ENCODE results near the gene NKD1.

Gene NKD1

GRCh38 chr16:50679676-50680555 is 131.7 kb downstream of the NKD1 start:
- DNase-seq = no peak

DNA sequence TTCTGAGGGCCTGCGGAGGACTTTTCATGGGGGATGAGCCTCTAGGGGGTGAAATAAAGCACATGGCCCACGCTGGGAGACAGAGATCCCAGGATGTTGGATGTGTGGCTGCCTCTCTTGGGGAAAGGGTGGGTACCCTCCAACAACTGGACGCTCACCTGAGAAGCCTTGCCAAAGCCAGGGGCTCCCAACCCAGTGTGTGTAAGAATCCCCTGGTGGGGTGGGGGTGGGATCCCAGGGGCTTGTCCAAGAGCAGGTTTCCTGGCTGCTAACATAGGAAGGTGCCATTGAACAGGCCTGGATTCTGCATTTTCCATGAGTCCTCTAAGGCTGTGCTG is 132.3 kb downstream of the NKD1 start:
- no peak for DNase-seq

DNA sequence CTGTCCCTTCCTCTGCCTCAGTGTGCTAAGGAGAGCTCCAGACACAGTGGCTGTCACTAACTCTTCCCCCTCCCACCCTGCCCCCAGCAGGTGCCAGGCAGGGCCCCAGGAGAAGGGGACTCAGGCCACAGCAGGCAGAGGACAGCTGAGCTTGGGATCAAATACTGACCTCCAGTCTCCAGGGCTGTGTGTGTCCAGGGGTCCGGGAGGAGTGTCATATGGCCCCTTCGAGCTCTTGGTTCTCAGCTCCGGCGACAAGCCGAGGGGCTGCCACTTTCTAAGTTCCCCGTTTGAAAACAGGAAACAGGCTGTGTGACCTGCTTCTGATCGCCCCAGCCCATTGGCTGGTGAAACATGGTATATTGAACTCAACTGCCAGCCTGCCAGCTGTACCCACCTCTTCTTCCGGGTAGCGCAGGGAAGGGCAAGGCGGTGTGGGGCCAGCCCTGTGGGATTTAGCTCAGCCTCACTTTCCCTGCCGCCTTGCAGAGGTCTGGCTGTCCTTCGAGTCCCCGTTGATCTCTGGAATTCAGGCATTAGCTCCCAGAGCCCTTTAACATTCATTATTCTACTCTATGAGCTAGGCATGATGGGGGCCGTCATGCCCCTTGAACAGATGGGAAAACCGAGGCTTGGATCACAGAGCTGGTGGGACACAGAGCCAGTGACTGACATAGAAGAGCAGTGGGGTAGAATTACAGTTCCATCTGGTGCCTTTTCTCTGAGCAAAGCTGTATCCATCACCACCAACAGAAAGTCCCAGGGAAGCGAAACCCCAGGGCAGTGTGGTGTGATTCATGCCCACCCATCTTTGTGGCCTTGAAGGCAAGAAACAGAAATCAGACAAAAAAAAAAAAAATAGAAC is 133.1 kb downstream of the NKD1 start, which contains the start of gene SNX20:
SNX20 (minus strand) TSS at position 292 of the 865 bp plus-strand sequence. CDS start 3,786 bp downstream, outside the sequence.
- peak; percentile 84 for DNase-seq

- DNase-seq = peak; percentile 72 to 80
These were observed 135.6 kb downstream of the NKD1 start for GRCh38 chr16:50683689-50684374.

DNA sequence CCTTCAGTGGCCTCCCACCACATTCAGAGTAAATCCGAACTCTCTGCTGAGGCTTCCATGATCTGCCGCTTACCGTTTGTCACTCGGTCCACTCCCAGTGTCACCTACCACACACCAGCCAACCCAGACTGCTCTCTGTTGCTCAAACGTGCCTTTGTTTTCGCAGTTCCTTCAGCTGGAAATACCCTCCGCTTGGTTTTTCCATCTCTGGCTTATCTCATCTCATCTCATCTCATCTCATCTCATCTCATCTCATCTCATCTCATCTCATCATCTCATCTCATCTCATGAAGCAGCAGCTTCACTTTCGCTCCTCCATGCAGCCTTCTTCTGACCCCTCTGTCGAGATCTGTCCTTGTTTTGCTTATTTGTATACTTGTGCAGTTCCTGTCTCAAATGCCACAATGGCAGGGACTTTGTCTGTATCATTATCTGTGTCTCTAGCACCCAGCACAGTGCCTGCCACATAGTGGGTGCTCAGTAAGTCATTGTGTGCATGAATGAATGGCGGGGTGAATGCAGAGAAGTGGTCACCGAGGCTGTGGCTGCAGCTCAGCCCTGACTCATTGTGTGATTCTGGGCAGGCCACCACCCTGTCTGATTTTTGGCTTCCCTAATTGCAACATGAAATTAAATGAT is 136.7 kb downstream of the NKD1 start:
- peak; percentile 61 to 64 for DNase-seq

DNA sequence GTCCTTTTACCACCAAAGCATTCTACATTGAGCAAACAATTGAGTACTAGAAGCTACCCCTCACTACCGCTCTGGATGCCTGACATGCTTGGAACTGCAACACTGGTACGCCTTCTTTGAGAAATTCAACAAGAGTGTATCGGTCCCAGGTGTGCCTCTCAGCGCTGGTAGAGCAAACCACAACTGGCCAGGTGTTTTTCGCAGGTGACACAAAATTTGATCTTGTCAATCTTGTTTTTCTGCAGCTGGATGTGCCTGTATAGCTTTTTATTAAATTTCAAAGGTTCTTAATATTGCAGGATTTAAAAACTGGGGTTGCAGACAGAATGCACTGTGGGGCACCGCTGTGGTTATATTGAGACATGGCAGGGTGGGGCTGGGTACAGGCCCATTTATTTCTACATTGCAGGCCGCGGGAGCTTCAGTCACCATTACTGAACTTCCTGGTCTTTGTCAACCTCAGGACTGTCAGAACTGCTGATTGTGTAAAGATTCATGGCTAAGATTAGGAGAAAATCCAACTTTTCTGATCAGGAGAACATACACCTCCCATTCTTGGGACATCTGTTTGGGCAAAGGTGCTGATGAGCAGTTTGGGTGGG is 137.4 kb downstream of the NKD1 start:
- DNase-seq = peak in 1 of 2 donors; percentile 51

DNA sequence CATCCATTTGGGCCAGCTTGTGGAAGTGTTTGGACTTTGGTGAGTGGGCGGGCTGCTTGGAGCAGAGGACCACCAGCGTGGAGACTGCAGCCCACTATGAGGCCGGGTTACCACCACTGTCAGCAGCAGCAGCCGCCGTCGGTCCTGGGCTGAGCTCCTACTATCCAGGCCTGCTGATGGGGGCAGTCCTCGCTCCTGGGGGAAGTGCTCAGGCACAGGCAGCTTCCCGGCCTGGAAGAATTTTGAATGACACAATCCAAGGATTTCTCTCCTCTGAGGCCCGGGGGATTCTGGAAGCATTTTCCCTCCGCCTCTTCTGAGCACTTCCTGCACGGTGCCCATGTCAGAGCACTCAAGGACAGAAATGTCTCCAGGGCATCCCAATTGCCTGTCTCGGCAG is 139.9 kb downstream of the NKD1 start:
- no peak for DNase-seq

GRCh38 chr16:50688867-50689266 is 140.7 kb downstream of the NKD1 start:
- DNase-seq = peak in 1 of 2 donors; percentile 33

DNA sequence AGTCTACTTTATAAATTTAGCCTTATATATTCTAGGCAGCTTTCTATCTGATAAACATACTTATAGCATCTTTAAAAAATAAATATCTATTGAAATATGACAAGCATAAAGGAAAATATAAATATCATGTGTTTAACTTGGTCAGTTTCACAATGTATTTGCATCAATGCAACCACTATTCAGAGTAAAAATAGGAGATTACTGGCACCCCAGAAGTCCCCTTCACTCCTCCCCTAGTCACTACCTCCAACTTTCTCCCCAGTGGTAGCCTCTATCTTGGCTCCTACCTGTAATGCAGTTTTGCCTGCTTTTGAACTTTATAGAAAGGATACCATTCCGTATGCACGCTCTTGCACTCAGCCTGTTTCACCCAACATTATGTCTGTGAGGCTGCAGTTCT is 142.0 kb downstream of the NKD1 start:
- DNase-seq = no peak

GRCh38 chr16:50692644-50692998 is 144.4 kb downstream of the NKD1 start:
- DNase-seq = no peak

DNA sequence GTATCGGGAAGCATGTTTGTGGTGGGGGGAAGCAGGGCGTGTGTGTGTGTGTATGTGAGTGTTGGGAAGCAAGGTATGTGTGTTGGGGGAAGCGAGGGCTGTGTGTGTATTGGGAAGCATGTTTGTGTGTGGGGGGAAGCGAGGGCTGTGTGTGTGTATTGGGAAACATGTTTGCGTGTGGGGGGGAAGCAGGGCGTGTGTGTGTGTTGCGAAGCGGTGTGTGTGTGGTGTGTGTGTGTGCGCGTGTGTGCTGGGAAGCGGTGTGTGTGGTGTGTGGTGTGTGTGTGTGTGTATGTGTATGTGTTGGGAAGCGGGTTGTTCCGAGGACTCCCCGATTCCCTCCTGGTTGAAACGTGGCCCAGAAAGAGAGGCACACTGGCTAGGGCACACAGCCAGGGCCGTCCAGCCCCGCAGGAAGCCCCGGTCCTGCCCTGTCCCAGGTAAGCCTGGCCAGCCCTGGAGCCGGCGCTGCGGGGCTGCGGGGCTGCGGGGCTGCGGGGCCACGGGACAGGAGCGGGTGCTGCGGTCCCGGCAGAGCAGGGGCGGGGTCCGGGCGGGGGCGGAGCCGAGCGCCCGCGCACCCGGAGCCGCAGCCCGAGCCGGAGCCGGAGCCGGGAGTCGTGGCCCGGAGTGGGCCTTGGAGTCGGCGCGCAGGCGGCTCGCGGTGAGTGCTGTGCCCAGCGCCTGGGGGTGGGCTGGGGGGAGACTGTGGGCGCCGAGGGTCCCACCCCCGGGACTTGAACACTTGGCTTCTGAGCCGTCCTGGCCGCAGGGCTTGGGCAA is 145.0 kb downstream of the NKD1 start, which contains the start of gene NOD2:
NOD2 (plus strand) TSS at position 608 of the 783 bp plus-strand sequence. CDS start 5,890 bp downstream, outside the sequence.
- peak in 1 of 2 donors; percentile 30 for DNase-seq

GRCh38 chr16:50694206-50694605 is 146.0 kb downstream of the NKD1 start:
- no peak for DNase-seq

DNA sequence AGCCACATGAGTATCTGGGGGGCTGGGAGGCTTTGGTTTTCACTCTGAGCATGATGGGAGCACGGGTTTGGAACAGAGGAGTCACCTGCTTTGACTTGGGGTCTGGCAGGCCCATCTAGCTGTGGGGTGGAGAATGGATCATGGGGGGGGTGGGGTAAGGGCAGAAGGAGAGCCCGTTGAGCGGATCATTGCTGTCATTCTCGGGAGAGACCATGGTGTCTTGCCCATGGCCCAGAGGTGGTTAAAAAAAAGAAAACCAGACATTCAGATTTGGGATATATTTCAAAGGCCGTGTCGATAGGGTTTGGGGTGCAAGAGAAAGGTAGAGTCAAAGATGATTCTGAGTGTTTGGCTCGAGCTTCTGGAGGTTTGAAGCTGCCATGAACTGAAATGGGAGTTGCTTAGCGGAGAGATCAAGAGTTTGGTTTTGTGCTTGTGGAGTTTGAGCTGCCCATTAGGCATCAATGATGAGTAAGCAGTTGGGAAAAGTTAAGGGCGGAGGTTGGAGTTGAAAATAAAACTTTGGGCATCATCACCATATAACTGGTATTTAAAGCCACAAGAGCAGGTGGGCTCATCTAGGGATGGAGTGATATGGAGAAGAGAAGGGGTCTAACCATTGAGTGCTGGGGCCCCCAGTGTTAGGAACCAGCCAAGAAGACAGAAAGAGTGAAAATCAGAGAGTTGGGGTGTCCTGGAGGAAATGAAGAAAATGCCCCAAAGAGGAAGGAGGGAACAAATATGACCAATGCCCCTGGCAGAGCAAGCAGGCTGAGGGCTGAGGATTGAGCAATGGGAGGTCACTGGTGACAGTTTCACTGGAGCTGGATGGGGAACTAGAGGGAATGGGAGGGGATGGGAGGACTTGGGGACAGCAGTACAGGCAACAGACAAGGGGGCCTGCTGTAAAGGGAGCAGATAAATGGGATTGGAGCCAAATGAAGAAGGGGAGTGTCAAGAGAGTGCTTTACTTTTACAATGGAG is 147.1 kb downstream of the NKD1 start:
- DNase-seq = peak in 1 of 2 donors; percentile 70

DNA sequence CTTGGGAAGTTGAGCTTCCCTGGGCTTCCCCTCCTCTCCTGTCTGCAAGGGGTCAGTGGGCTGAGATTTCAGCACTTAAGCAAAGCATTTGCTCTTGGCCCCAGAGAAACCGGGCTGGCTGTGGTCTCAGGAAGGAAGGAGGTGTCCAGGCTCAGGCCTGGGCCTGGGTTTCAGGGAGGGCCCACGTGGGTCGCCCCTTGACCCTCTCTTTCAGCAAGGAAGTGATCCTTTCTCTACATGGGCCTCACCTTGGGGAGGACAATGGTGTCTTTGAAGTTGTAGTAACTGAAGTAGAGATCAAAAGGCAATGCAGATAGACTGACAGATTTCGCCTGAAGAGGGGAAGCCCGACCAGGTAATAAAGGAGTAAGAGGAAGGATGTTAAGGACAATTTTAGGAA is 147.9 kb downstream of the NKD1 start:
- peak in 1 of 2 donors; percentile 48 for DNase-seq

DNA sequence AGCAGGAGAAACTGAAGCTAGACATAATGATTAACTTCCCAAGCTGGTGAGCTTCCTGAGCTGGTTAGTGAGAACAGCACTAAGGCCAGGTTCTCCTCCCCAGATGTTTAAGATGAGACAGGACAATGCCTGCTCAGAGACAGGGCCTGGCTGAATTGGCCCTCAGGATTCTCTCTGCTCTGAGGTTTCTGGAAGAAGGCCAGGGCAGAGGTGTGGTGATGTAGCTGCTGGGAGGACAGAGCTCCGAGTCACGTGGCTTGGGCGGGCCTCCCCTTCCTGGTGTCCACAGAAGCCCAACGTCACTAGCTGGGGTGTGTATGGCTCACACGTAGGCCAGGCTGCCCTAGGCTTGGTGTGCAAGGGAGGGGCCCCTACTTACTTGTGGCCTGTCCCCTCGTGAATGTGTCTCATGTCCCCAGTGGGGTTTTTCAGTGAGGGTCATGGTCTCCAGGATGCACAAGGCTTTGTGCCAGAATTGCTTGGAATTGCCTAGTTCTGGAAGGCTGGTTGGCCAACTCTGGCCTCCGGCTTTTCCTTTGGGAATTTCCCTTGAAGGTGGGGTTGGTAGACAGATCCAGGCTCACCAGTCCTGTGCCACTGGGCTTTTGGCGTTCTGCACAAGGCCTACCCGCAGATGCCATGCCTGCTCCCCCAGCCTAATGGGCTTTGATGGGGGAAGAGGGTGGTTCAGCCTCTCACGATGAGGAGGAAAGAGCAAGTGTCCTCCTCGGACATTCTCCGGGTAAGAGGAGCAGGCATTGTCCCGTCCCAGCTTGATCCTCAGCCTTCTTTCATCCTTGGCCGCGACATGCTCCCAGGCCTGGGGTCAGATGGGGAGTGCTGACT is 148.6 kb downstream of the NKD1 start:
- peak; percentile 84 to 90 for DNase-seq

DNA sequence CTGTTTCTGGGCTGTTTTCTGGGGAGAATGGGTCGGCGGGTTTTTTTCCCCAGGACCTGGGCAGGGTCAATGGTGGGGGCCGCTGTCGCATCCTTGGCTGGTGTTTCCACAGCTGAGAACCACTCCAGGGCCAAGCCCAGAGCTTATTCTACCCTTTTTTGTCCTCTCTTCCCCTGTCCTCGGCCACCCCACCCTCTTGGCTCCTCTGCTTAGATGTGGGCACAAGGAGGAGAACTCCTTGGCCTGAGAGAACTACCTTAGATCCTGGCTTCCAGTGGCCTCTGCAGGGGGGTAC is 149.2 kb downstream of the NKD1 start:
- no peak for DNase-seq

- peak; percentile 46 to 71 for DNase-seq
These were observed 149.9 kb downstream of the NKD1 start for GRCh38 chr16:50697881-50698767.

Measured in CD4-positive, alpha-beta T cell treated with Interleukin-4 for 1 hour (primary cell).